Loucy (cell line): ENCODE data around the gene ZNF236.

Experiments
- CTCF ChIP-seq: fragments of 200-600 bp; sonication (generic); conservative IDR thresholded peaks from 2 replicates; pipeline ENCODE4 v1.5.1; 2014; ENCODE audit warnings: mild to moderate bottlenecking, antibody characterized with exemption, low read length
- EZH2phosphoT487 ChIP-seq: fragments of 200-600 bp; IDR thresholded peaks from 2 replicates; pipeline ENCODE4 v1.6.1; 2018; ENCODE audit warnings: antibody characterized with exemption, mild to moderate bottlenecking, moderate library complexity, borderline replicate concordance

GRCh38 chr18:76982038-76982437 lies 159.7 kb downstream of the ZNF236 start:
- TF ChIP-seq CTCF (no peak), EZH2phosphoT487 (no peak)
